Loucy (cell line): ENCODE results near the gene SHLD1.

Source experiments
- H2AFZ ChIP-seq: fragments of 200-600 bp; sonication (generic); 2 replicates; pipeline ENCODE4 v1.6.0; 2016; ENCODE audit warnings: antibody characterized with exemption, mild to moderate bottlenecking, low read length, moderate library complexity
- H3F3A ChIP-seq: fragments of 200-600 bp; 2 replicates; pipeline ENCODE4 v1.6.0; 2016; ENCODE audit warnings: antibody characterized with exemption, low read depth, mild to moderate bottlenecking
- H3K27me3 ChIP-seq: fragments of 200-600 bp; sonication (generic); 2 replicates; pipeline ENCODE4 v1.6.1; 2014; ENCODE audit warnings: low read length, mild to moderate bottlenecking; ENCODE audit not compliant: insufficient read depth, poor library complexity, severe bottlenecking
- H3K36me3 ChIP-seq: fragments of 200-600 bp; sonication (generic); 2 replicates; pipeline ENCODE4 v1.6.1; 2016; ENCODE audit warnings: low read length; ENCODE audit not compliant: insufficient read depth
- H3K4me1 ChIP-seq: fragments of 200-600 bp; sonication (generic); 2 replicates; pipeline ENCODE4 v1.5.1; 2014; ENCODE audit warnings: low read length, mild to moderate bottlenecking; ENCODE audit not compliant: insufficient read depth, poor library complexity, severe bottlenecking
- H3K4me2 ChIP-seq: fragments of 200-600 bp; sonication (generic); 2 replicates; pipeline ENCODE4 v1.6.0; 2014; ENCODE audit warnings: antibody characterized with exemption, low read length, low read depth, mild to moderate bottlenecking; ENCODE audit not compliant: poor library complexity, severe bottlenecking
- H3K4me3 ChIP-seq: fragments of 200-600 bp; sonication (generic); 2 replicates; pipeline ENCODE4 v1.5.1; 2014; ENCODE audit warnings: low read length, mild to moderate bottlenecking, mixed read lengths; ENCODE audit not compliant: poor library complexity, severe bottlenecking
- H3K79me2 ChIP-seq: fragments of 200-600 bp; sonication (generic); 2 replicates; pipeline ENCODE4 v1.6.1; 2014; ENCODE audit warnings: low read length; ENCODE audit not compliant: insufficient read depth
- H3K9ac ChIP-seq: fragments of 200-600 bp; sonication (generic); 2 replicates; pipeline ENCODE4 v1.6.0; 2014; ENCODE audit warnings: mild to moderate bottlenecking, low read depth, low read length, moderate library complexity; ENCODE audit not compliant: poor library complexity, severe bottlenecking
- H3K9me2 ChIP-seq: fragments of 200-600 bp; sonication (generic); replicated peaks from 2 replicates; pipeline ENCODE4 v1.6.1; 2016; ENCODE audit warnings: low read depth, low read length, mixed read lengths
- H3K9me3 ChIP-seq: fragments of 200-600 bp; sonication (generic); 2 replicates; pipeline ENCODE4 v1.6.1; 2014; ENCODE audit warnings: mild to moderate bottlenecking, antibody characterized with exemption, low read length, low read depth; ENCODE audit not compliant: insufficient read depth
- H4K20me1 ChIP-seq: fragments of 200-600 bp; sonication (generic); 2 replicates; pipeline ENCODE4 v1.6.0; 2014; ENCODE audit warnings: antibody characterized with exemption, low read length, mild to moderate bottlenecking; ENCODE audit not compliant: insufficient read depth, poor library complexity, severe bottlenecking
- CTCF ChIP-seq: fragments of 200-600 bp; sonication (generic); conservative IDR thresholded peaks from 2 replicates; pipeline ENCODE4 v1.5.1; 2014; ENCODE audit warnings: mild to moderate bottlenecking, antibody characterized with exemption, low read length
- EZH2phosphoT487 ChIP-seq: fragments of 200-600 bp; IDR thresholded peaks from 2 replicates; pipeline ENCODE4 v1.6.1; 2018; ENCODE audit warnings: antibody characterized with exemption, mild to moderate bottlenecking, moderate library complexity, borderline replicate concordance

Gene SHLD1

GRCh38 chr20:5806457-5807263, 56.5 kb downstream of the SHLD1 start:
- no peak for TF ChIP-seq EZH2phosphoT487
- TF ChIP-seq CTCF = peak; percentile 49
- H3K4me2 ChIP-seq = no peak overlapping the region
- H3K9ac ChIP-seq = no peak overlapping the region
- no peaks in the 10 kb centered on the region for H4K20me1 ChIP-seq
- no peaks in the 10 kb centered on the region for H3K9me3 ChIP-seq
- H3F3A ChIP-seq = no peaks in the 10 kb centered on the region
- peaks cover 8% of the 10 kb centered on the region for H3K4me1 ChIP-seq
- no peaks in the 10 kb centered on the region for H3K79me2 ChIP-seq
- no peak overlapping the region for H2AFZ ChIP-seq
- no peaks in the 10 kb centered on the region for H3K9me2 ChIP-seq
- H3K27me3 ChIP-seq = no peaks in the 10 kb centered on the region
- H3K36me3 ChIP-seq = no peaks in the 10 kb centered on the region
- H3K4me3 ChIP-seq = no peak overlapping the region

GRCh38 chr20:5807431-5807830, 57.2 kb downstream of the SHLD1 start:
- TF ChIP-seq CTCF (no peak), EZH2phosphoT487 (no peak)

GRCh38 chr20:5808901-5809300, 58.7 kb downstream of the SHLD1 start:
- Histone ChIP-seq H3K4me1 (peaks cover 8% of the 10 kb centered on the region), H3K9me2 (no peaks in the 10 kb centered on the region), H3K36me3 (no peaks in the 10 kb centered on the region), H3K79me2 (no peaks in the 10 kb centered on the region), H3K4me3 (no peak overlapping the region), H3K9ac (no peak overlapping the region), H3F3A (no peaks in the 10 kb centered on the region), H3K4me2 (no peak overlapping the region), H3K27me3 (no peaks in the 10 kb centered on the region), H4K20me1 (no peaks in the 10 kb centered on the region), H2AFZ (no peak overlapping the region), H3K9me3 (no peaks in the 10 kb centered on the region)
- no peak for TF ChIP-seq EZH2phosphoT487
- no peak for TF ChIP-seq CTCF

More at GRCh38 chr20:5807431-5807830, 57.2 kb downstream of the SHLD1 start:
- Histone ChIP-seq H3K4me1 (peaks cover 8% of the 10 kb centered on the region), H2AFZ (no peak overlapping the region), H3K79me2 (no peaks in the 10 kb centered on the region), H3K36me3 (no peaks in the 10 kb centered on the region), H4K20me1 (no peaks in the 10 kb centered on the region), H3K9me3 (no peaks in the 10 kb centered on the region), H3K4me2 (no peak overlapping the region), H3F3A (no peaks in the 10 kb centered on the region), H3K9ac (no peak overlapping the region), H3K9me2 (no peaks in the 10 kb centered on the region), H3K4me3 (no peak overlapping the region), H3K27me3 (no peaks in the 10 kb centered on the region)
